ENCODE measurements around the gene ANAPC2. TPM values are rescaled to one million over a fixed set of nuclear protein-coding genes. Genes with fewer than 3 reads are reported as not detected.

ANAPC2 gene
- total RNA-seq, 1 donor from 2014 or later = 72.9 TPM

DNA sequence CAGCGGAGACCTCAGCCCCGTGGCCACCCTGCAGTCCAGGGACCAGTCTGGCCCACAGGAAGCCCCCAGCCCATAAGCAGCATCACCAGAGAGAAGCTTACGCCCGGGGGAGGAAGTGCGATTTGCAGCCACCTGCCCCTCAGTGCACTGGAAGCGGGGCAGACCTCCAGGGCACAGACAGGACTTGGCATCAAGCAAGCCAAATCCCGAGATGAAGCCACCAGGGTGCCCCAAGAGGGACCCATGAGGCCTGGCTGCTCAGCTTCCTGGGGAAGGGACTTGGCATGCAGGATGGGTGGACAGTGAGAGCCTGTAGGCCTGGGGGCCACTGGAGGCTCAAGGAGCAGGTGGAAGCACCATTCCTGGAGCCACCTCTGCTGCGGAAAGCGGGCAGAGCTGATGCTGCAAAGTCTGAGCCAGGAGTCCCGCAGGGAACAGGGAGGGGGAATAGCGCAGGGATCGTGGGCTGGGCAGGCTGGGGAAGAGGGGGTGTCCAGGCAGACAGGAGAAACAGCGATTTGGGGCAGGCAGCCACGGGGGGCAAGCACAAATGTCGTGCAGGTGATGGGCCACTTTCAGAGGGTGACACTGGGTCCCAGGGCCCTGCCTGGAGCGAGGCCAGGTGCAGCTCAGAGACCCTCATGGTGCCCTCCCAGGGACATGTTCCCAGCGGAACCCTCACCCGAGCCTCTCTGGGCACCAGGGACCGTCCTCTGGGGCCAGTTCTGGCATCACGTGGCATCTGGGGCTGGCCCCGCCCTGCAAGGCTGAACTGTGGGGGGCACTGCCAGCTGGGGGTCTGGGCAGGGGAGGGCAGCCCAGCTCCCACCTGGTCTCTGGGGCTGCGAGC lies 21.8 kb downstream of the ANAPC2 start:
- no peak overlapping the region for H3K4me3 Mint-ChIP-seq (ENCODE audit: unreplicated experiment)
- no peak for DNase-seq
- TF ChIP-seq CTCF (IDR thresholded peaks at IDR 0.05; ENCODE audit: partially characterized antibody, unreplicated experiment) = no peak
- no peaks in the 10 kb centered on the region for H3K4me1 Mint-ChIP-seq (ENCODE audit: low read depth, unreplicated experiment)
- no peak overlapping the region for H3K27ac Mint-ChIP-seq (ENCODE audit: unreplicated experiment)
- H3K27me3 Mint-ChIP-seq (ENCODE audit: unreplicated experiment) = peaks cover 17% of the 10 kb centered on the region
- no peaks in the 10 kb centered on the region for H3K36me3 Mint-ChIP-seq (ENCODE audit: unreplicated experiment)
- H3K9me3 Mint-ChIP-seq (ENCODE audit: unreplicated experiment) = peaks cover 5% of the 10 kb centered on the region

DNA sequence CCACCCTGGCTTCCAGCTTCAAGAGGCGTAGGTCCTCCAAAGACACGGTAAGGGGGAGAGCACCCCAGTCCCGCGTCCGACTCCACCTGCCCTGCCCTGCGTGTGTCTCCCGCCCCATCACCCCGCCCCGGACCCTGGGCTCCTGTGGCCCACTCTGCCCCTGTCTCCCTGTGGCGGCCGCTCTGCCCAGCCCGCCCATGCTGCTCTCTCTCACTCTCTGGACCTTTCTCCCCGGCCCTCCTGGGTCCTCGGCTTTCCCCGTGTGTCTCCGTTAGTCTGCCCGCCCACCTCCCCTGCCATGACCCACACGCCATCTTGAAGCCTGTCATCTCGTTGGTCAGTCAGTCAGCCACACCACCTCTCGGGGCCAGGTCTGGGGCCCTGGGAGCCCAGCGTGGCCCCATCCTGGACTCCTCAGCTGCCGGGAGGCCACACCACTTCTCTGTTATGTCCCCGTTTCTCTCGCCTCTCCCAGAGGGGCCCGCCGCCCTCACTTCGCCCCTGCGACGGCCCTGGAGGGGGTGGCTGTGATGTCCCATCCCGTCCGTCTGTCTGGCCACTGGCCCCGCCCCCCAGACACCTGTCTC lies 23.0 kb downstream of the ANAPC2 start:
- Mint-ChIP-seq H3K9me3 (ENCODE audit: unreplicated experiment) (peaks cover 3% of the 10 kb centered on the region), H3K36me3 (ENCODE audit: unreplicated experiment) (no peaks in the 10 kb centered on the region), H3K27me3 (ENCODE audit: unreplicated experiment) (peaks cover 16% of the 10 kb centered on the region), H3K4me1 (ENCODE audit: low read depth, unreplicated experiment) (no peaks in the 10 kb centered on the region), H3K4me3 (ENCODE audit: unreplicated experiment) (no peak overlapping the region), H3K27ac (ENCODE audit: unreplicated experiment) (no peak overlapping the region)
- no peak for TF ChIP-seq CTCF (IDR thresholded peaks at IDR 0.05; ENCODE audit: partially characterized antibody, unreplicated experiment)
- DNase-seq = no peak

GRCh38 chr9:137164370-137165249 lies 23.8 kb downstream of the ANAPC2 start:
- H3K4me1 Mint-ChIP-seq (ENCODE audit: low read depth, unreplicated experiment) = no peaks in the 10 kb centered on the region
- DNase-seq = no peak
- no peaks in the 10 kb centered on the region for H3K36me3 Mint-ChIP-seq (ENCODE audit: unreplicated experiment)
- H3K9me3 Mint-ChIP-seq (ENCODE audit: unreplicated experiment) = peaks cover 3% of the 10 kb centered on the region
- no peak overlapping the region for H3K4me3 Mint-ChIP-seq (ENCODE audit: unreplicated experiment)
- no peak overlapping the region for H3K27ac Mint-ChIP-seq (ENCODE audit: unreplicated experiment)
- H3K27me3 Mint-ChIP-seq (ENCODE audit: unreplicated experiment) = peaks cover 21% of the 10 kb centered on the region
- TF ChIP-seq CTCF (IDR thresholded peaks at IDR 0.05; ENCODE audit: partially characterized antibody, unreplicated experiment) = no peak

DNA sequence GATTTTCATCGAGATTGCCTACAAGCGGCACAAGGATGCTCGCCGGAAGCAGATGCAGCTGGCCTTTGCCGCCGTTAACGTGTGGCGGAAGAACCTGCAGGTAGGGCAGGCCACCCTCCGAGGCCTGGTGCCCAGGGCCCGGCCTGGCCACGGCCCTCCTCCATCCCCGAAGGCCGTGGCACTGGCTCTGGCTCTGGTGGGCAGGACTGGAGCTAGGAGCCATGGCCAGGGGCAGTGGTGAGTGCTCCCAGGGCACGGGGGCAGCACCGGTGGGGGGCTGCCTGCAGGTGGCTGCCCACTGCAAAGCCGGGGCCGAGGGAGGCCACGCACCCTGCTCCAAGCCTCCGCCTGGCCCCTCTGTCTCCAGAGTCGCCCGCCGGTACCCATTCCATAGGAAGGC lies 24.6 kb downstream of the ANAPC2 start:
- no peak for DNase-seq
- Mint-ChIP-seq H3K27ac (ENCODE audit: unreplicated experiment) (no peak overlapping the region), H3K27me3 (ENCODE audit: unreplicated experiment) (peaks cover 26% of the 10 kb centered on the region), H3K36me3 (ENCODE audit: unreplicated experiment) (no peaks in the 10 kb centered on the region), H3K4me1 (ENCODE audit: low read depth, unreplicated experiment) (peaks cover 5% of the 10 kb centered on the region), H3K9me3 (ENCODE audit: unreplicated experiment) (peaks cover 5% of the 10 kb centered on the region), H3K4me3 (ENCODE audit: unreplicated experiment) (no peak overlapping the region)
- no peak for TF ChIP-seq CTCF (IDR thresholded peaks at IDR 0.05; ENCODE audit: partially characterized antibody, unreplicated experiment)
